ENCODE results near the gene SRBD1. TPM values are rescaled to one million over a fixed set of nuclear protein-coding genes. Genes with fewer than 3 reads are reported as not detected.

The SRBD1 gene
- total and polyA plus RNA-seq, 2 experiments from 2014 or later = 10.6 to 13.7 TPM

- DNase-seq (ENCODE audit: low read depth in 1 of 2, low spot score in 1 of 2) = no peak
- Histone ChIP-seq H3K27ac (no peak overlapping the region), H3K27me3 (peaks cover 48% of the 10 kb centered on the region), H3K4me1 (ENCODE audit: low read depth) (no peaks in the 10 kb centered on the region), H3K36me3 (no peaks in the 10 kb centered on the region), H3K9me3 (ENCODE audit: low read depth) (no peaks in the 10 kb centered on the region), H3K4me3 (no peak overlapping the region)
- TF ChIP-seq CTCF (IDR thresholded peaks at IDR 0.05; ENCODE audit: low read depth, low read length) = no peak
Measured at GRCh38 chr2:45640576-45640975, 29.5 kb upstream of the SRBD1 start.

- Histone ChIP-seq H3K4me3 (no peak overlapping the region), H3K27me3 (peaks cover 37% of the 10 kb centered on the region), H3K27ac (no peak overlapping the region), H3K4me1 (ENCODE audit: low read depth) (no peaks in the 10 kb centered on the region), H3K36me3 (no peaks in the 10 kb centered on the region), H3K9me3 (ENCODE audit: low read depth) (no peaks in the 10 kb centered on the region)
- DNase-seq (ENCODE audit: low read depth in 1 of 2, low spot score in 1 of 2) = no peak
- no peak for TF ChIP-seq CTCF (IDR thresholded peaks at IDR 0.05; ENCODE audit: low read depth, low read length)
Measured at GRCh38 chr2:45637440-45637839, 26.4 kb upstream of the SRBD1 start.

- H3K9me3 ChIP-seq (ENCODE audit: low read depth) = no peaks in the 10 kb centered on the region
- H3K27me3 ChIP-seq = peaks cover 25% of the 10 kb centered on the region
- no peak overlapping the region for H3K27ac ChIP-seq
- no peak for TF ChIP-seq CTCF (IDR thresholded peaks at IDR 0.05; ENCODE audit: low read depth, low read length)
- H3K36me3 ChIP-seq = no peaks in the 10 kb centered on the region
- H3K4me3 ChIP-seq = no peak overlapping the region
- no peaks in the 10 kb centered on the region for H3K4me1 ChIP-seq (ENCODE audit: low read depth)
- DNase-seq (ENCODE audit: low read depth in 1 of 2, low spot score in 1 of 2) = no peak
Measured at GRCh38 chr2:45636008-45636407, 24.9 kb upstream of the SRBD1 start.

- Histone ChIP-seq H3K27me3 (peaks cover 9% of the 10 kb centered on the region), H3K4me3 (no peak overlapping the region), H3K27ac (no peak overlapping the region), H3K36me3 (no peaks in the 10 kb centered on the region), H3K9me3 (ENCODE audit: low read depth) (no peaks in the 10 kb centered on the region), H3K4me1 (ENCODE audit: low read depth) (no peaks in the 10 kb centered on the region)
- TF ChIP-seq CTCF (IDR thresholded peaks at IDR 0.05; ENCODE audit: low read depth, low read length) = no peak
- DNase-seq (ENCODE audit: low read depth in 1 of 2, low spot score in 1 of 2) = no peak
Measured at GRCh38 chr2:45634223-45634622, 23.2 kb upstream of the SRBD1 start.

- no peak for TF ChIP-seq CTCF (IDR thresholded peaks at IDR 0.05; ENCODE audit: low read depth, low read length)
- Histone ChIP-seq H3K4me1 (ENCODE audit: low read depth) (no peaks in the 10 kb centered on the region), H3K36me3 (no peaks in the 10 kb centered on the region), H3K9me3 (ENCODE audit: low read depth) (no peaks in the 10 kb centered on the region), H3K27me3 (no peaks in the 10 kb centered on the region), H3K27ac (no peak overlapping the region), H3K4me3 (no peak overlapping the region)
- no peak for DNase-seq (ENCODE audit: low read depth in 1 of 2, low spot score in 1 of 2)
Measured at GRCh38 chr2:45631955-45632354, 20.9 kb upstream of the SRBD1 start.

- H3K36me3 ChIP-seq = no peaks in the 10 kb centered on the region
- no peak for TF ChIP-seq CTCF (IDR thresholded peaks at IDR 0.05; ENCODE audit: low read depth, low read length)
- H3K9me3 ChIP-seq (ENCODE audit: low read depth) = no peaks in the 10 kb centered on the region
- no peaks in the 10 kb centered on the region for H3K27me3 ChIP-seq
- H3K27ac ChIP-seq = no peak overlapping the region
- H3K4me3 ChIP-seq = no peak overlapping the region
- no peak for DNase-seq (ENCODE audit: low read depth in 1 of 2, low spot score in 1 of 2)
- no peaks in the 10 kb centered on the region for H3K4me1 ChIP-seq (ENCODE audit: low read depth)
Measured at GRCh38 chr2:45631319-45631718, 20.3 kb upstream of the SRBD1 start.
